HG03045 (cell line): ENCODE results near the gene AMFR.
A peak's percentile ranks its signal among the peaks of the same experiment; 100 is the strongest.

Source experiments
- ATAC-seq: cut with Tn5 transposase; IDR thresholded peaks from one replicate; pipeline ENCODE4 v1.9.1; 2021; ENCODE audit warnings: mild to moderate bottlenecking, moderate library complexity; ENCODE audit not compliant: unreplicated experiment

AMFR gene

GRCh38 chr16:56336711-56337110, 88.6 kb downstream of the AMFR start:
- ATAC-seq = no peak

DNA sequence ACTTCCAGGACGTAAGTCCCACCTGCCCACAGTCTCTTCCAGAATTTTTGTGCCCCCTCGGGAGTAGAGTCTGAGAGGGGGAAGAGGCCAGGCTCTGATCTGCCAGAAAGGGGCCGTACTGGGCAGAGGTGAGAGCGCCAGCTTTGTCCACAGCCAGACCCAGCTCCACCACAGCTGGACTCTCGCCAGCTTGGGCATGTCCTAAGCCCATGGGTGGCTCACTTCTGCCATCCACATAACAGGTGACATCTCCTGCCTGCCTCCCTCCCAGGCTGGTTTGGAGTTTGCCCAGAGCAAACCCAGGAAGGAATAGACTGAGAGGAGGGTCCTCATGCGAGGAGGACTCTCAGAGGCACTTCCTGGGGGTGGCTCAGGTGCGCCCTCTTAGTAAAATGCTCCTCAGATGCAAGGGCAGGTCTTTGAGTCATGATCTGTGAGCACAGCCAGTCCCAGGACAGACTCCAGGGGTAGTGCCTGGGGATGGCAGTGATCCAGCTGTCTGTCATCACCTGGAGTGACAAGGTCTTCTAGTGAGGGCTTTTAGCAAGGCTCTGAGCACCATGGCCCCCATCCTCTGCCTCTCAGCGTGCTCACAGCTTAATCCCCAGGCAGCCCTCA, 89.2 kb downstream of the AMFR start:
- ATAC-seq = no peak

- no peak for ATAC-seq
Measured at GRCh38 chr16:56334761-56335160, 90.6 kb downstream of the AMFR start.

DNA sequence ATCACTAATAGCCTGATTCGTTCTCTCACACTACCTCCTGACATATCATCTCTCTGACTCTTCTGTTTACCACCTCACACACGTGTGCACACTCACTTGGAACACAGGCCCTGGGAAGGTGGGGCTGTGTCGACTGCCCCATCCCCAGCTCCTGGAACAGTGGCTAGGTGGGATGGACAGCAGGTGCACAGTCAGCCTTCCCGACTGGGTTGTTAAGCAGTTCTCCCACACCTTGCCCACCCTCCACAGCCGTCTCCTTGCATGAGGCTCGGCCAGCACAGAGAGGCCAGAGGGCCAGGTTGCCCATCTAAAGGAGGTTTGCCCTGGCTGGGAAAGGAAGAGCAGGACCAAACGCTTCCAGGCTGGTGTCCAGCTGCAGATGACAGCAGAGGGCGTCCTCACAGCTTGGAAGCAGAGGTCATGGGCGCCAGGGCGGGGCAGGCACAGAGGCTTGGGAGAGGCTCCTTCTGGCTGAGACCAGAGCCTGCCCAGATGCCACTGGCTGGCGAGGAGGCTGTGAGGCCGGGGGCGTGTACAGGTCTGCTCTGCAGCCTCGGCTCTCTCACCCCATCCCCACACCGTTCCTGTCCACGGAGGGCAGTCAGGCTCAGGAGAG, 92.8 kb downstream of the AMFR start:
- ATAC-seq = no peak

DNA sequence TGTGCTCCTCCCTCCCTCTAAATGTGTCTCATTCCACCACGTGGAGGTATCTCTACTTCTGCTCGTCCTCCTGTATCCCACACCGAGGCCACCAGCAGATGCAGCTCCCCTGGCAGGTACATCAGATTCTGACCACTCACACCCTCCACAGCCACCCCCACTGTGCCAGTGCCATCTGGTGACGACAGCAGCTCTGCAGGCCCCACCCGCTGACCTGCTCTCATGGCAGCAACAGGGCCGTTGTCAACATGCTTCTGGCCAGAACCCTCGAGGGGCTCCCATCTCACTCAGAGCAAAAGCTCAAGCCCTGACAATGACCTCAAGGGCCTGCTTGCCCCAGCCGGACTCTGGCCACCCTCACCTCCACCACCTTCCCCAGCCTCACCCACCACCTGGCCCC, 93.4 kb downstream of the AMFR start:
- ATAC-seq = no peak

GRCh38 chr16:56331399-56331798, 93.9 kb downstream of the AMFR start:
- no peak for ATAC-seq

- no peak for ATAC-seq
Measured at GRCh38 chr16:56330476-56330875, 94.9 kb downstream of the AMFR start.

DNA sequence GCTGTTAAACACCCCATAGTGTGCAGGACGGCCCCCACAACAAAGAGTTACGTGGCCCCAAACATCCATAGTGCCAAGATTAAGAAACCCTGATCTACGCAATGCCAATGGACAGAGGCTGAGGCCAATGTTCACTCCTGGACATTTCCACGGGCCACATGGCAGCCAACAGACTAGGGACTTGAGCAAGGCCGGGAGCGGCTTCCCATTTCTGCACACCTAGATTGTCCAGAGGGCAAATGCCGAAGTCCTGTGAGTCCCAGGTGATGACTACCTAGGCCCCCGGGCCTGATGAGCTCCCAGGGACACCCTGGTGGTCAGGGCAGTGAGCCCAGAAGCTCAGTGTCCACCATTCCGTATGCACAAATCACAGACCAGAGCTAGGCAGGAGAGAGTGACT, 95.5 kb downstream of the AMFR start:
- no peak for ATAC-seq

DNA sequence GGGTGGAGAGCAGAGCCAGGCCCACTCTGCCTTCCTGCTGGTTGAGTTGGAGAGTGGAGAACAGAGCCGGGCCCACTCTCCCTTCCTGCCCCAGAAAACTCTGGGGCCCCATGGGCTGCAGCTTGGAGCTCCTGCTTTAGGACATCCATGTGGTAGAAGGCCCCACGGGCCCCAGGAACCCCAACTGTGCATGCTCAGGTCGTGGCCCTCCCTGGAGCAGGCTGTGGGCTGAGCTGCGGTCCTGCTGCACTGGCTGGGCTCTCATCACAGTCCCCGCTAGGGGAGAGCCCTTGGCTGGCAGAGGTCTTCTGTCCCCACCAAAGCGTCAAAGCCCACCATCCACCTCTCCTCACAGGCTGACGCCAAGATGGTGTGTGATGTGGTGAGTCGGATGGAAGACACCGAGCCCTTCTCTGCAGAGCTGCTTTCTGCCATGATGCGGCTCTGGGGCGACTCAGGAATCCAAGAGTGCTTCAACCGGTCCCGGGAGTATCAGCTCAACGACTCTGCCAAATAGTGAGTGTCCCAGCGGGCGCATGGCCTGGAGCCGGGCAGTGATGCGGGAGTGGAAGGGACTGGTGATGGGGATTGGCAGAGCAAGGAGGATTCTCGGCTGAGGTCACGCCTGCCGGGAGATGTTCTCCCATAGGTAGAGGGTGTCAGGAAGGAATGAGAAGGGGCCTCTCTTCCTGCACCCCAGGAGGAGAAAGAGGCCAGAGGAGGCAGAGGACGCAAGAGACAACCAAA, 96.9 kb downstream of the AMFR start:
- no peak for ATAC-seq

- ATAC-seq = no peak
Measured at GRCh38 chr16:56327929-56328258, 97.5 kb downstream of the AMFR start.

DNA sequence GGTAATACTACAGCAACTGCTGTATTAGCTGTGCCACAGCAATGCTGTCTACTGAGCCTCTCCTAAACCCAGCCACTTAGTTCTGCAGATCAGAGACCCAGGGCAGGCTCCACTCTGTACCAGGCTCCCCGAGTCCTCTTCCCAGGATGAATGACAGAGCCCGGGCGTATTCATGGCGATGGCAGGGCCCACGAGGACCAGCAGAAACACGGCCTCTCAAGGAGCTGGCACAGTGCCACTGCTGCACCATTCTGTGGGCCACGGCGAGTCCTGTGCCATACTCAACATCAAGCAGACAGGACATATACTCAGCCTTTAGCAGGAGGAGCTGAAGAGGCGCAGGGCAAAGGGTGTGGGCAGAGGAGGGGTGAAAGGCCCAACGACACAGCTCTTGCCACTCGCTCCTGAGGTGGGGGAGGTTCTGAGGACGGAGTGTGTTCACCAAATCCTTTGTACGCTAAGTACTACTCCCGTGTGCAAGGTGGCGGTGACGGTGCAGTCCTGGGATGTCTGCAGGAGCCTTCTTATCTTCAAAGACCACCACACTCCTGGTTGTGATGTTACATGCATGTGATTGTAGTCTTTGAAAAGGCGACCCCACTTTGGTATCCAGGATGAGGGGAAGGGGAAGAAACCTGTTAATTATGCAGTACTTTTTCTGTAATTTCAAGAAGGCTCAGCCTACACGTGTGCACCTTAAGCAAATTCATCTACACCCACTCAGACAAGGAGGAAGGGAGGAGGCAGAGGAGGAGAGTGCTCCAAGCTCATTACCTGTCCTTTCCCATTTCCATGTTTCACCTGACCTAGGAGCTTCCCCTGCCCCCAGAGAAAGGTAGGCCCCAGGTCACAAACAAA, 98.0 kb downstream of the AMFR start:
- no peak for ATAC-seq

- no peak for ATAC-seq
Measured at GRCh38 chr16:56325956-56326355, 99.4 kb downstream of the AMFR start.

- no peak for ATAC-seq
Measured at GRCh38 chr16:56324406-56324805, 100.9 kb downstream of the AMFR start.

DNA sequence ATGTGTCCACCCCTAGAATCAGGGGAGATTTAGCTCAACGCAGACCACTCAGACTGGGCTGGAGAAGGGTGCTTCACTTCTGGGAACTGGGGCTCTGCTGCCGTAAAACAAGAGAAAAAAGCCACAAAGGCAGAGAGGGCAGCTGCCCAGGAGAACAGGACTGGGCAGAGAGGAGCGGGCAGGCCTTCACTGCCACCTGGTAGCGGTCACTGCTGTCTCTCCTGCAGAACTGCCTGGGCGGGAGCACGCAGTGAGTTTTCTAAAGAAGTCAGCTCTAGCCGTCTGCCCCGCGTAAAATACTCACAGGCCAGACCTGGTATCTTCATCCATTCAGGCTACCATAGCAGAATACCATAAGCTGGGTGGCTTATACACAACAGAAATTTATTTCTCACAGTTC, 103.8 kb downstream of the AMFR start:
- ATAC-seq = no peak

GRCh38 chr16:56320811-56321558, 104.4 kb downstream of the AMFR start:
- no peak for ATAC-seq

GRCh38 chr16:56320056-56320455, 105.3 kb downstream of the AMFR start:
- ATAC-seq = no peak

DNA sequence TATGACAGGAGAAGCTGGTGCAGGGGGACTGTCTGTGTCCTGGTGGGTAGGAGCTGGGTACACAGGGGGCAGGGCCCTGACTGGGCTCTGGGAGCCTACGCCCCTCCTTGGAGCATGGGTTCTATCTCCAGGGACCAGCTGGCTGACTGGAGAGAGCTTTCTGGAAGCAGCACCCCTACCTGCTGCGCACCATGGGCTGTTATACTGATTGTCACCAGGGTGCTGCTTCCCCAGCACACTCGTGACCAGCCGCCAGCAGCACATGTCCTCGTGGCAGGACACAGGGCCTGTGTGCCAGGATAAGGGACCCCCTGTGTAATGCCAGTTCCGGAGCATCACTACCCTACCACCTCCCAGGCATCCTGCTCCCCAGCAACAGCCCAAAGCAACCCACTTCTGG, 106.0 kb downstream of the AMFR start:
- ATAC-seq = no peak

DNA sequence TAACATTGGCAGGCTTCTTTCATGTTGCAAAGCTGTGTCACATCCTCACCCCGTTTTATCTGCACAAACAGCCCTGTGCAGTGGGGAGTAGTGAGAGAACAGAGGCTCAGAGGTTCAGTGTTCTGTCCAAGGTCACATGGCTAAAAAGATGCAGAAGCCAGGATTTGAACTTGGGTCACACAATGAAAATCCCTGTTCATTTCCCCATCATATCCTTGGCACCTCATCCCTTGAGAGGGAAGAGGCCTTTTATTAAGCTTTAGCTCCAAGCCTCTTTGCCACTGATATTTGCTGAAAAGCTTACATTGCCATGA, 106.6 kb downstream of the AMFR start:
- no peak for ATAC-seq

- ATAC-seq = peak; percentile 84
Measured at GRCh38 chr16:56317998-56318826, 107.1 kb downstream of the AMFR start.

DNA sequence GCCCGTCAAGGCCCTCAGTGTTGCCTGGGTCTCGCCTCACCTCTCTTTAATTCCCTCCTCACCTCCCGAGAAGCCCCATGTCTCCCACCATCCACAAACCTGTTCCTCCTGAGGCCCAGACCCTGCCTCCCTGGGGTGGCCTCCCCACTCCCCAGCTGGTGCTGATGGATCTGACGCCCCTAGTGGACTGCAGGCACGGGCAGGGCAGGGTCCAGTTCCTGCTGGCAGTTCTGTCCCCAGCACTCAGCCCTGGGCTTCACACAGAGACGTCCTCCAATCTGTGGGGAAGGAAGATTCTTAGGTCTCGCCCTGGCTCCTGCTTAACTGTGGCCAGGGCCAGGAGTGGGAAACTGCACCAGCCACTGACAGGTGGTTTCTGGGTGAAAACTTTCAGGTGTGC, 108.8 kb downstream of the AMFR start:
- ATAC-seq = no peak
